ENCODE data around the gene SLC7A10.

Gene SLC7A10

DNA sequence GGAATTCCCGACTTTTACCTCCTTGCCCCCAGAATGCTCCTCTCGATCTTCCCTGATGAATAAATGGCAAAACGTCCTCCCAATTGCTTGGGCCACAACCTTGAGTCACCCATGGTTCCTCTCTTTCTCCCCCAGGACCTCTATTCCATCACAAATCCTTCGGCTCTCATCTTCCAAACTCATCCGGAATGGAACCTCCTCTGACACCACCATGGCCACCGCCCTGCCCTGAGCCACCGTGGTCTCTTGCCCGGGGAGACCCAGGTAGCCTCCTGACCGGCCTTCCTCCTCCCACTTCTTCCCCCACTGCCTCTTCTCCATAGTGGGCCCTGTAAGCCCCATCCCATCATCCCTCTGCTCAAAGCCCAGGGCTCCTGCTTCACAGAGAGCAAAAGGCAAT, 4.9 kb downstream of the SLC7A10 start:
- DNase-seq (ENCODE audit: extremely low spot score) = no peak
- TF ChIP-seq, protein P1, sequence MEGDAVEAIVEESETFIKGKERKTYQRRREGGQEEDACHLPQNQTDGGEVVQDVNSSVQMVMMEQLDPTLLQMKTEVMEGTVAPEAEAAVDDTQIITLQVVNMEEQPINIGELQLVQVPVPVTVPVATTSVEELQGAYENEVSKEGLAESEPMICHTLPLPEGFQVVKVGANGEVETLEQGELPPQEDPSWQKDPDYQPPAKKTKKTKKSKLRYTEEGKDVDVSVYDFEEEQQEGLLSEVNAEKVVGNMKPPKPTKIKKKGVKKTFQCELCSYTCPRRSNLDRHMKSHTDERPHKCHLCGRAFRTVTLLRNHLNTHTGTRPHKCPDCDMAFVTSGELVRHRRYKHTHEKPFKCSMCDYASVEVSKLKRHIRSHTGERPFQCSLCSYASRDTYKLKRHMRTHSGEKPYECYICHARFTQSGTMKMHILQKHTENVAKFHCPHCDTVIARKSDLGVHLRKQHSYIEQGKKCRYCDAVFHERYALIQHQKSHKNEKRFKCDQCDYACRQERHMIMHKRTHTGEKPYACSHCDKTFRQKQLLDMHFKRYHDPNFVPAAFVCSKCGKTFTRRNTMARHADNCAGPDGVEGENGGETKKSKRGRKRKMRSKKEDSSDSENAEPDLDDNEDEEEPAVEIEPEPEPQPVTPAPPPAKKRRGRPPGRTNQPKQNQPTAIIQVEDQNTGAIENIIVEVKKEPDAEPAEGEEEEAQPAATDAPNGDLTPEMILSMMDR (IDR thresholded peaks at IDR 0.05; ENCODE audit: control extremely low read depth, extremely low read depth, low read depth, missing control alignments) = no peak
- ChIA-PET CTCF (no interaction called here), POLR2A (no interaction called here)

GRCh38 chr19:33220115-33220514, 5.5 kb downstream of the SLC7A10 start:
- no peak for DNase-seq (ENCODE audit: extremely low spot score)
- CTCF ChIA-PET = no interaction called here
- TF ChIP-seq, protein P1 (IDR thresholded peaks at IDR 0.05; ENCODE audit: control extremely low read depth, extremely low read depth, low read depth, missing control alignments) = no peak
- POLR2A ChIA-PET = no interaction called here

- TF ChIP-seq, protein P1 (IDR thresholded peaks at IDR 0.05; ENCODE audit: control extremely low read depth, extremely low read depth, low read depth, missing control alignments) = no peak
- ChIA-PET POLR2A (no interaction called here), CTCF (interaction anchor here (1.0 kb wide), 1 partner anchor 188 kb away, joined by 3 read pairs; no protein-coding TSS in a partner anchor)
- DNase-seq (ENCODE audit: extremely low spot score) = no peak
These were observed 6.3 kb downstream of the SLC7A10 start for GRCh38 chr19:33219261-33219815.

DNA sequence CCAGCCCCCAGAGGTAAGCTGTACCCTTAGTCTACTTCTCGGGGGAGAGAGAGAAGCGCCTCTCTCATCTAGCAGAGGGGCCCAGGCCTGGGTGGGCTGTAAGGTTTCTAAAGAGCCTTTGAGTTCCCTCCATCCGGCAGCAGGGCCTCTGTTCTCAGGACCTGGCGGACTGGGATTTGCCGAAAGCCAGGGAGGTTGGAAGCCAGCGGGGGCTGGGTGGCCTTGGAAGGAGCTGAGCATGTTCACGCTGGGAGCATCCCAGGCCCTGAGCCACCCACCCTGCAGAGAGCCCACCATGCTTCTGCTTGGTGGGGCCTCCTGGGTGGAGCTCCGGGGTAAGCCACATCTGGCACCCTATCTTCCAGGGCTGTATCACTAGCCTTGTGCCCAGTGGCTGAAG, 7.8 kb downstream of the SLC7A10 start:
- TF ChIP-seq, protein P1 (IDR thresholded peaks at IDR 0.05; ENCODE audit: control extremely low read depth, extremely low read depth, low read depth, missing control alignments) = no peak
- ChIA-PET CTCF (no interaction called here), POLR2A (no interaction called here)
- DNase-seq (ENCODE audit: extremely low spot score) = no peak

DNA sequence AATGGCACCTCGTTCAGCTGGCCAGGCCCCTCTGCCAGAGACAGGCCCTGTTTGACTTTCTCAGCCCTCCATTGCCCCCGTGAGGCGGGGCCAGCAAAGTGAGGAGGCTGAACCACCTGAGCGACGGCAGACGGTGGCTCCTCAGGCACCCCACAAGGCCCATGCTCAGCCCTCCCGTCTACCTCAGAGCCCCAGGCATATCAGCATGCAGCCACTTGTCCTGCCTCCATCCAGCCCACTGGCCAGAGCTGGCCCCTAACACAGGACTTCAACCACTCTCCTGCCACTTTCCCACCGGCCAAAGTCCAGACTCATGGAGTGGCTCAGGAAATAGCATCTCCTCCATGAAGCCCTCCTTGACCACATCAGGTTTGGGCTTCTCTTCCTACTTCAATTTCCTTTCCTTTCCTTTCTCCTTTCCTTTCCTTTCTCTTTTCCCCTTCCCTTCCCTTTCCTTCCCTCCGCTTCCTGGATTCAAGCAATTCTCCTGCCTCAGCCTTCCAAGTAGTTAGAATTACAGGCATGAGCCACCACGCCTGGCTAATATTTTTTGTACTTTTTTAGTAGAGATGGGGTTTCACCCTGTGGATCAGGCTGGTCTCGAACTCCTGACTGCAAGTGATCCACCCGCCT, 9.3 kb downstream of the SLC7A10 start:
- DNase-seq (ENCODE audit: extremely low spot score) = no peak
- POLR2A ChIA-PET = no interaction called here
- CTCF ChIA-PET = no interaction called here
- TF ChIP-seq, protein P1 (IDR thresholded peaks at IDR 0.05; ENCODE audit: control extremely low read depth, extremely low read depth, low read depth, missing control alignments) = no peak

GRCh38 chr19:33215438-33216197, 10.0 kb downstream of the SLC7A10 start:
- POLR2A ChIA-PET = no interaction called here
- CTCF ChIA-PET = no interaction called here
- TF ChIP-seq, protein P1 (IDR thresholded peaks at IDR 0.05; ENCODE audit: control extremely low read depth, extremely low read depth, low read depth, missing control alignments) = no peak
- no peak for DNase-seq (ENCODE audit: extremely low spot score)

Data from GM10248 (cell line).